GM23338 (cell line): ENCODE measurements around the gene VSIG8. TPM values are rescaled to one million over a fixed set of nuclear protein-coding genes. Genes with fewer than 3 reads are reported as not detected.

Source experiments
- ATAC-seq: fragments of 200-7000 bp; cut with Tn5 transposase; 3 replicates; pipeline ENCODE4 v1.9.1; 2020
- DNase-seq: peaks from one replicate; pipeline ENCODE4 v3.0.0-alpha.2; 2015; ENCODE audit warnings: low spot score
- H2AFZ ChIP-seq: fragments of 200-600 bp; sonication (generic); 2 replicates; pipeline ENCODE4 v1.8.0; 2016; ENCODE audit warnings: antibody characterized with exemption, mild to moderate bottlenecking, moderate library complexity
- H3F3A ChIP-seq: fragments of 200-600 bp; sonication (generic); replicated peaks from 2 replicates; pipeline ENCODE4 v1.8.0; 2017; ENCODE audit warnings: antibody characterized with exemption, mixed run types, low read depth
- H3K27ac ChIP-seq: fragments of 200-600 bp; sonication (generic); 2 replicates; pipeline ENCODE4 v1.6.1; 2016; ENCODE audit warnings: low read depth
- H3K27me3 ChIP-seq: fragments of 200-600 bp; sonication (generic); 2 replicates; pipeline ENCODE4 v1.8.0; 2016; ENCODE audit warnings: mild to moderate bottlenecking, mixed run types, moderate library complexity; ENCODE audit not compliant: insufficient read depth
- H3K36me3 ChIP-seq: fragments of 200-600 bp; sonication (generic); 2 replicates; pipeline ENCODE4 v1.8.0; 2016; ENCODE audit warnings: mild to moderate bottlenecking; ENCODE audit not compliant: insufficient read depth
- H3K4me1 ChIP-seq: fragments of 200-600 bp; sonication (generic); 2 replicates; pipeline ENCODE4 v1.8.0; 2016; ENCODE audit warnings: mild to moderate bottlenecking, moderate library complexity; ENCODE audit not compliant: insufficient read depth
- H3K4me2 ChIP-seq: fragments of 200-600 bp; sonication (generic); 2 replicates; pipeline ENCODE4 v1.7.1; 2017; ENCODE audit warnings: mixed run types
- H3K4me3 ChIP-seq: fragments of 200-600 bp; sonication (generic); 2 replicates; pipeline ENCODE4 v1.6.1; 2016; ENCODE audit warnings: mixed run types
- H3K79me2 ChIP-seq: fragments of 200-600 bp; sonication (generic); replicated peaks from 2 replicates; pipeline ENCODE4 v1.8.0; 2017; ENCODE audit warnings: mild to moderate bottlenecking; ENCODE audit not compliant: insufficient read depth
- H3K9me2 ChIP-seq: fragments of 200-600 bp; sonication (generic); 2 replicates; pipeline ENCODE4 v1.8.0; 2017; ENCODE audit not compliant: insufficient read depth
- H4K20me1 ChIP-seq: fragments of 200-600 bp; sonication (generic); replicated peaks from 2 replicates; pipeline ENCODE4 v1.8.0; 2017; ENCODE audit warnings: mild to moderate bottlenecking; ENCODE audit not compliant: insufficient read depth
- H3K27ac Mint-ChIP-seq: 2 replicates; pipeline ENCODE4 v1.8.0; 2020; ENCODE audit warnings: inconsistent platforms, mild to moderate bottlenecking, moderate library complexity, mixed read lengths
- H3K27me3 Mint-ChIP-seq: 3 replicates; pipeline ENCODE4 v1.8.0; 2022; ENCODE audit warnings: low read depth, mild to moderate bottlenecking, moderate library complexity, mixed read lengths, inconsistent platforms; ENCODE audit not compliant: insufficient read depth, poor library complexity
- H3K36me3 Mint-ChIP-seq: 3 replicates; pipeline ENCODE4 v1.8.0; 2021; ENCODE audit warnings: low read depth, mild to moderate bottlenecking, inconsistent platforms, moderate library complexity, mixed read lengths
- H3K4me1 Mint-ChIP-seq: 3 replicates; pipeline ENCODE4 v1.8.0; 2020; ENCODE audit warnings: mild to moderate bottlenecking, inconsistent platforms, mixed read lengths
- H3K4me3 Mint-ChIP-seq: 3 replicates; pipeline ENCODE4 v1.8.0; 2021; ENCODE audit warnings: moderate library complexity, mild to moderate bottlenecking, inconsistent platforms, mixed read lengths
- H3K9me3 Mint-ChIP-seq: 3 replicates; pipeline ENCODE4 v1.8.0; 2020; ENCODE audit warnings: moderate library complexity, mild to moderate bottlenecking, inconsistent platforms, mixed read lengths
- ETS1 ChIP-seq: IDR thresholded peaks from 2 replicates; pipeline ENCODE4 v1.6.1; 2016; ENCODE audit warnings: antibody characterized with exemption
- EZH2 ChIP-seq: fragments of 200-600 bp; sonication (generic); IDR thresholded peaks from one replicate; pipeline ENCODE4 v1.8.0; 2017; ENCODE audit warnings: antibody characterized with exemption, mild to moderate bottlenecking, low read depth; ENCODE audit not compliant: unreplicated experiment
- EZH2phosphoT487 ChIP-seq: fragments of 200-600 bp; sonication (generic); IDR thresholded peaks from one replicate; pipeline ENCODE4 v1.8.1; 2018; ENCODE audit warnings: antibody characterized with exemption; ENCODE audit not compliant: unreplicated experiment
- NANOG ChIP-seq: IDR thresholded peaks from 2 replicates; pipeline ENCODE4 v1.6.1; 2016; ENCODE audit warnings: antibody characterized with exemption, borderline replicate concordance
- STAT1 ChIP-seq: IDR thresholded peaks from one replicate; pipeline ENCODE4 v1.6.1; 2016; ENCODE audit warnings: antibody characterized with exemption; ENCODE audit not compliant: unreplicated experiment
- ZNF114 ChIP-seq: fragments of 250-450 bp; sonication (Bioruptor Pico); IDR thresholded peaks from 2 replicates; pipeline ENCODE4 v1.5.0; 2020; ENCODE audit warnings: mild to moderate bottlenecking, moderate library complexity
- ZNF331 ChIP-seq: fragments of 250-450 bp; sonication (Bioruptor Pico); IDR thresholded peaks from 2 replicates; pipeline ENCODE4 v1.5.0; 2020; ENCODE audit warnings: low read depth, mild to moderate bottlenecking, moderate library complexity
- ZNF462 ChIP-seq: fragments of 250-450 bp; sonication (Bioruptor Pico); IDR thresholded peaks from 2 replicates; pipeline ENCODE4 v1.5.0; 2020; ENCODE audit warnings: mild to moderate bottlenecking, moderate library complexity
- polyA plus RNA-seq: library from polyadenylated mRNA; unstranded; fragments of >200 nt; fragmentation: Nextera tagmentation; extraction: Ambion mirVana; gene quantifications from 2 replicates; pipeline ENCODE4 v1.2.1, GENCODE V29; 2016
- total RNA-seq: library from RNA; depleted of rRNA; stranded (reverse); fragments of >200 nt; shearing (Covaris generic); gene quantifications from 2 replicates; pipeline ENCODE4 v1.2.3, GENCODE V29; 2014
- TF ChIP-seq, protein P1 (sequence below): IDR thresholded peaks from one replicate; pipeline ENCODE4 v1.6.1; 2018; ENCODE audit warnings: antibody characterized with exemption; ENCODE audit not compliant: unreplicated experiment
- TF ChIP-seq, protein P2 (sequence below), 2 experiments: fragments of 200-600 bp in 1 of 2; sonication (generic) in 1 of 2; conservative IDR thresholded peaks; 2 replicates each; pipeline versions ENCODE4 v1.5.1 to v1.6.1; 2016 to 2017; ENCODE audit warnings: antibody characterized with exemption in 2 of 2, low read depth in 2 of 2, mild to moderate bottlenecking in 2 of 2, moderate library complexity in 1 of 2

VSIG8 gene
- total and polyA plus RNA-seq, 2 experiments from 2014 or later: not detected

DNA sequence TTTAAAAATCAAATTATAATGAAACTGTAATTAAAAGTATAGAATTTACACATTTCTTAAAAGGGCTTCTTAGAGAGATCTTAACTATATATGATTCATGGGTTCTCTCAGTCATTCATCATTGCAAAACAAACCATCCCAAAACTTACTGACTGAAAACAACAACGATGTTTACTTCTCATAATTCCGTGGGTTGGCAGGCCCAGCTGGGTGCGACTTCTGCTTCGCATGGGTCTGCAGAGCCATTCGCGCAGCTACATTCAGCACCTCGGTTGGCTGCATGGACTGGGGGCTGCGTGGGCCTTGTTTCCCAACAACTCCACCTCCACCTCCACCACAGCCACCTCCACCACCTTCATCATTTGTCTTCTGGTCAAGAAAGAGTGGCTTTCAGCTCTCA lies 31.7 kb downstream of the VSIG8 start (continued):
- TF ChIP-seq ZNF462 (CRISPR knock-in tag): no peak
- TF ChIP-seq STAT1: no peak
- TF ChIP-seq NANOG: no peak

DNA sequence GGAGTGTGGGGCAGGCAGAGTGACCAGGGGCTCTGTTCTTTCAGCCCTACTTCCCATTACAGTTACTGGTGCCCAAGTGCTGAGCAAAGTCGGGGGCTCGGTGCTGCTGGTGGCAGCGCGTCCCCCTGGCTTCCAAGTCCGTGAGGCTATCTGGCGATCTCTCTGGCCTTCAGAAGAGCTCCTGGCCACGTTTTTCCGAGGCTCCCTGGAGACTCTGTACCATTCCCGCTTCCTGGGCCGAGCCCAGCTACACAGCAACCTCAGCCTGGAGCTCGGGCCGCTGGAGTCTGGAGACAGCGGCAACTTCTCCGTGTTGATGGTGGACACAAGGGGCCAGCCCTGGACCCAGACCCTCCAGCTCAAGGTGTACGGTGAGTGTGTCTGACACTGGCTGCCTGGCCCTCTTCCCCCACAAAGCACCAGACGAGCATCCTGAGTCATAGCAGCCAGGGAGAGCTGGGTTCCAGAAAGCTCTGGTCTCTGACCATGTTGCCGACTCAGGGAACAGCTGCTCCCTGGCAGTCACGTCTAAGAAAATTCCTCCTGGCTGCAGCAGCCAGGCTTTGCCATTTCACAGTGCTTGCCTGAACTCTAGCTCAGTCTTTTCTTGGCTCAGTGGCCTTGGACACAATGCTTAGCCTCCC lies 32.5 kb downstream of the VSIG8 start:
- H3K9me2 ChIP-seq: no peaks in the 10 kb centered on the region
- no peaks in the 10 kb centered on the region; the same call in 1 of the 2 replicates for H3K4me1 ChIP-seq
- H3K27ac ChIP-seq: no peak overlapping the region
- no peak overlapping the region for H3K4me3 ChIP-seq
- no peak overlapping the region for H3K27ac Mint-ChIP-seq
- no peaks in the 10 kb centered on the region; the same call in 2 of the 3 replicates for H3K9me3 Mint-ChIP-seq
- TF ChIP-seq EZH2 (no peak), ZNF331 (CRISPR knock-in tag) (no peak), ETS1 (no peak), ZNF114 (no peak), NANOG (no peak), EZH2phosphoT487 (no peak)
- TF ChIP-seq, protein P1, sequence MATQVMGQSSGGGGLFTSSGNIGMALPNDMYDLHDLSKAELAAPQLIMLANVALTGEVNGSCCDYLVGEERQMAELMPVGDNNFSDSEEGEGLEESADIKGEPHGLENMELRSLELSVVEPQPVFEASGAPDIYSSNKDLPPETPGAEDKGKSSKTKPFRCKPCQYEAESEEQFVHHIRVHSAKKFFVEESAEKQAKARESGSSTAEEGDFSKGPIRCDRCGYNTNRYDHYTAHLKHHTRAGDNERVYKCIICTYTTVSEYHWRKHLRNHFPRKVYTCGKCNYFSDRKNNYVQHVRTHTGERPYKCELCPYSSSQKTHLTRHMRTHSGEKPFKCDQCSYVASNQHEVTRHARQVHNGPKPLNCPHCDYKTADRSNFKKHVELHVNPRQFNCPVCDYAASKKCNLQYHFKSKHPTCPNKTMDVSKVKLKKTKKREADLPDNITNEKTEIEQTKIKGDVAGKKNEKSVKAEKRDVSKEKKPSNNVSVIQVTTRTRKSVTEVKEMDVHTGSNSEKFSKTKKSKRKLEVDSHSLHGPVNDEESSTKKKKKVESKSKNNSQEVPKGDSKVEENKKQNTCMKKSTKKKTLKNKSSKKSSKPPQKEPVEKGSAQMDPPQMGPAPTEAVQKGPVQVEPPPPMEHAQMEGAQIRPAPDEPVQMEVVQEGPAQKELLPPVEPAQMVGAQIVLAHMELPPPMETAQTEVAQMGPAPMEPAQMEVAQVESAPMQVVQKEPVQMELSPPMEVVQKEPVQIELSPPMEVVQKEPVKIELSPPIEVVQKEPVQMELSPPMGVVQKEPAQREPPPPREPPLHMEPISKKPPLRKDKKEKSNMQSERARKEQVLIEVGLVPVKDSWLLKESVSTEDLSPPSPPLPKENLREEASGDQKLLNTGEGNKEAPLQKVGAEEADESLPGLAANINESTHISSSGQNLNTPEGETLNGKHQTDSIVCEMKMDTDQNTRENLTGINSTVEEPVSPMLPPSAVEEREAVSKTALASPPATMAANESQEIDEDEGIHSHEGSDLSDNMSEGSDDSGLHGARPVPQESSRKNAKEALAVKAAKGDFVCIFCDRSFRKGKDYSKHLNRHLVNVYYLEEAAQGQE: no peak
- TF ChIP-seq, protein P2, sequence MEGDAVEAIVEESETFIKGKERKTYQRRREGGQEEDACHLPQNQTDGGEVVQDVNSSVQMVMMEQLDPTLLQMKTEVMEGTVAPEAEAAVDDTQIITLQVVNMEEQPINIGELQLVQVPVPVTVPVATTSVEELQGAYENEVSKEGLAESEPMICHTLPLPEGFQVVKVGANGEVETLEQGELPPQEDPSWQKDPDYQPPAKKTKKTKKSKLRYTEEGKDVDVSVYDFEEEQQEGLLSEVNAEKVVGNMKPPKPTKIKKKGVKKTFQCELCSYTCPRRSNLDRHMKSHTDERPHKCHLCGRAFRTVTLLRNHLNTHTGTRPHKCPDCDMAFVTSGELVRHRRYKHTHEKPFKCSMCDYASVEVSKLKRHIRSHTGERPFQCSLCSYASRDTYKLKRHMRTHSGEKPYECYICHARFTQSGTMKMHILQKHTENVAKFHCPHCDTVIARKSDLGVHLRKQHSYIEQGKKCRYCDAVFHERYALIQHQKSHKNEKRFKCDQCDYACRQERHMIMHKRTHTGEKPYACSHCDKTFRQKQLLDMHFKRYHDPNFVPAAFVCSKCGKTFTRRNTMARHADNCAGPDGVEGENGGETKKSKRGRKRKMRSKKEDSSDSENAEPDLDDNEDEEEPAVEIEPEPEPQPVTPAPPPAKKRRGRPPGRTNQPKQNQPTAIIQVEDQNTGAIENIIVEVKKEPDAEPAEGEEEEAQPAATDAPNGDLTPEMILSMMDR (conservative IDR thresholded peaks at IDR 0.05; ENCODE audit: low read depth in 2 of 2): no peak
- H3K27me3 ChIP-seq: no peaks in the 10 kb centered on the region
- H3K36me3 ChIP-seq: no peaks in the 10 kb centered on the region
- H3K4me3 Mint-ChIP-seq: no peak overlapping the region
- H3F3A ChIP-seq: no peaks in the 10 kb centered on the region
- H3K4me1 Mint-ChIP-seq: peaks cover 14% of the 10 kb centered on the region
- DNase-seq (no peak), ATAC-seq (no peak)
- H3K4me2 ChIP-seq: no peak overlapping the region
- H3K36me3 Mint-ChIP-seq: no peaks in the 10 kb centered on the region
- H3K79me2 ChIP-seq: no peaks in the 10 kb centered on the region
- H2AFZ ChIP-seq: no peak overlapping the region
- peaks cover 6% of the 10 kb centered on the region for H3K27me3 Mint-ChIP-seq
- H4K20me1 ChIP-seq: no peaks in the 10 kb centered on the region
